NT2/D1 (cell line): ENCODE results near the gene CMTM6.

Experiments
- SUZ12 ChIP-seq: IDR thresholded peaks from 2 replicates; pipeline ENCODE4 v1.6.1; 2011; ENCODE audit not compliant: insufficient read length, insufficient read depth; ENCODE audit errors: extremely low read depth
- YY1 ChIP-seq: IDR thresholded peaks from 2 replicates; pipeline ENCODE4 v1.6.1; 2011; ENCODE audit not compliant: insufficient read length, insufficient read depth
- ZNF274 ChIP-seq: IDR thresholded peaks from 2 replicates; pipeline ENCODE4 v1.6.1; 2011; ENCODE audit warnings: mild to moderate bottlenecking, low read depth, low read length

- TF ChIP-seq SUZ12 (no peak), ZNF274 (no peak), YY1 (no peak)
Measured at GRCh38 chr3:32552013-32552412, 49.4 kb upstream of the CMTM6 start.
